Motor neuron (in vitro differentiated cells): ENCODE results near the gene PNKD. TPM values are rescaled to one million over a fixed set of nuclear protein-coding genes. Genes with fewer than 3 reads are reported as not detected.

Experiments used
- ATAC-seq, 8 experiments: fragments of 200-7000 bp; cut with Tn5 transposase; replicated peaks in 6 of 8; 2 replicates each; pipeline ENCODE4 v1.8.0; 2021; ENCODE audit warnings: mild to moderate bottlenecking in 8 of 8, moderate library complexity in 8 of 8
- H3K27ac ChIP-seq, 2 donors: fragments of 250-450 bp; sonication (Bioruptor Pico); 2 replicates each; pipeline ENCODE4 v1.9.0; 2021; ENCODE audit warnings: antibody characterized with exemption in 2 of 2, mild to moderate bottlenecking in 2 of 2, moderate library complexity in 1 of 2
- H3K4me1 ChIP-seq, 2 donors: fragments of 250-450 bp; sonication (Bioruptor Pico); replicated peaks in 1 of 2; 2 replicates each; pipeline ENCODE4 v1.6.1; 2021; ENCODE audit warnings: antibody characterized with exemption in 2 of 2, mild to moderate bottlenecking in 2 of 2, moderate library complexity in 1 of 2
- H3K4me3 ChIP-seq, 5 donors: fragments of 250-450 bp; sonication (Bioruptor Pico); 2 replicates each; pipeline ENCODE4 v1.9.0; 2021; ENCODE audit warnings: antibody characterized with exemption in 5 of 5, mild to moderate bottlenecking in 5 of 5, moderate library complexity in 4 of 5
- WGBS, 10 experiments: fragments of 450-650 bp; shearing (Covaris generic); methylation state at CpG; one replicate each; pipeline ENCODE4 v1.0.0; 2022; 5-methylcytosine and 5-hydroxymethylcytosine counted together
- in situ Hi-C, 9 experiments: fragments of 400-800 bp; cut with MboI; loops; one replicate each; pipeline ENCODE4 v1.15.0; 2021; ENCODE audit warnings: low sequenced_read_pairs in 9 of 9, low pct_unique_long_range_greater_than_20kb in 2 of 9; ENCODE audit not compliant: unreplicated experiment in 9 of 9
- total RNA-seq, 8 experiments: library from RNA; unstranded; fragments of 300-600 nt; gene quantifications; 2 replicates each; pipeline versions ENCODE4 v1.2.3 to v1.2.4, GENCODE V29; 2022

The PNKD gene
- total RNA-seq, 8 experiments from 2014 or later, result 41.4 to 122 (median 60.8) TPM

DNA sequence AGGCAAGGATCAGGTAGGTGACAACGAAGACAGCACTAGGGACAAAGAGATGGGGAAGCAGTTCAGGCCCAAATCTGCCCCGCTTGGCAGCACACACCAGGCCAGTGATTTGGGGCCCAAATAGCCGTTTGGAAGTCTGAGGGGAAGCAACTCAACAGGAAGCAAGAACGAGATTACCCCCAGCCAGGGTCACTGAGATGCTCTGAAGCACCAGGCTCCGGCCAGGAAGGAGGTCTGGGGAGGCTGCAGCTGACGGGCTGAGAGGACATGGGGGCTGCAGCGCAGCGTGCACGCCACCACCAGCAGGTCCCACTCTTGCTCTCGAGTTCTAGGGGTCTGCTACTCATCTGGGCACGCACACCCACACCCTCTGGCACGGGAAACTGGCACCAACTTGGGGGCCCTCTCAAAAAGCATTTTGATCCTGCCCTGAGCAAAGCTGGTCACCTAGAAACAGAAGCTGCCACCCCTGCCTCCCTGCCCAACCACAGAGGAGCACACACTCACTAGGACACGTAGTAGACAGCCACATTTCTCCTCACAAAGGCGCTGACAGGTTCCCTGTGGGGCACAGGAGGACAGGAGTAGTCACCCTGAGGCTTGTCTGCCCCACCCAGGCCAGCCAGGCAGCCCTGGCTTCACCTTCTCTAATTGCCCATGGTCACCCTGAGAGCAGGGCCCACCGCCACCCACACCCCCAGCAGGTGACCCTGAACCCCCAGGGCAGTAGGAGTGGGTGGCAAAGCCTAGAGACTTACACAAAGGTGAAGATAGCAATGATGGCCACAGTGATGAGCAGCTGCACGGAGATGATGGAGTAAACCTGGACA is 8.4 kb downstream of the PNKD start:
- no peaks in the 10 kb centered on the region for H3K4me1 ChIP-seq
- WGBS, 10 experiments, result 60 to 100% (median 77%) methylated on average over 1 to 4 of the region's 16 CpGs; no CpG with 5 or more reads in 5 of the 10 experiments
- peak in 1 of 8 experiments; percentile 22 for ATAC-seq
- H3K4me3 ChIP-seq, result no peak overlapping the region
- in situ Hi-C loops, result loop anchor here in 7 of 9 experiments (25.0 kb wide), 2 partner anchors 109 to 409 kb away; partner anchors contain the start of genes CTDSP1 (in 7 of the 7) and SLC11A1 (in 7 of the 7)
- no peak overlapping the region for H3K27ac ChIP-seq

DNA sequence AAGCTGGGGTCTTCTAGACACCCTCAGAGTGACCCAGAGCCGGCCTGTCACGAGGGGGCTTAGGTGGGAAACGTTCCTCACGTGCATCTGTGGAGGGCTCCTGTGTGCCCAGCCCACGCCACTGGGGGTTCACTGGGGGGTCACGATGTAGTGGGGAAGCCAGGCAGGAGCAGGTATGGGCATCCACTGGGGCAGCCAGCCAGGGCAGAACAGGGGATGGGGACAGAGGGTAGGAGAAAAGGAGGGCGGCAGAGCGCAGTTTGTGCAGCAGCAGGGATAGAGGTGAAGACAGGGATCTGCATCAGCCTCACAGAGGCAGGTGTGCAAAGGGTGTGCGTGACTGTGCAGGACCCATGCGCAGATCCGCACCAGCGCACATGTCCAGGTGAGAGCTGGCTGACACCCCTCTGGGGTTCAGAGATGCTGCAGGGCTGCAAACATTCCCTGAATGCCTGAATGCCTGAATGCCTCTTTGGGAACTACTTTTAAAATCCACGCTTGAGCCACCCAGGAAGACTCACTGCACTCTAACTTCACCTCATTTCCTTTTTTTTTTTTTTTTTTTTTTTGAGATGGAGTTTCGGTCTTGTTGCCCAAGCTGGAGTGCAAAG is 10.0 kb downstream of the PNKD start:
- Histone ChIP-seq H3K27ac (no peak overlapping the region), H3K4me3 (no peak overlapping the region), H3K4me1 (no peaks in the 10 kb centered on the region)
- 73 to 100% (median 100%) methylated on average over 1 to 6 of the region's 14 CpGs; no CpG with 5 or more reads in 4 of the 10 experiments for WGBS, 10 experiments
- in situ Hi-C loops, result loop anchor here in 7 of 9 experiments (25.0 kb wide), 2 partner anchors 107 to 407 kb away; partner anchors contain the start of genes CTDSP1 (in 7 of the 7) and SLC11A1 (in 7 of the 7)
- no peak for ATAC-seq

DNA sequence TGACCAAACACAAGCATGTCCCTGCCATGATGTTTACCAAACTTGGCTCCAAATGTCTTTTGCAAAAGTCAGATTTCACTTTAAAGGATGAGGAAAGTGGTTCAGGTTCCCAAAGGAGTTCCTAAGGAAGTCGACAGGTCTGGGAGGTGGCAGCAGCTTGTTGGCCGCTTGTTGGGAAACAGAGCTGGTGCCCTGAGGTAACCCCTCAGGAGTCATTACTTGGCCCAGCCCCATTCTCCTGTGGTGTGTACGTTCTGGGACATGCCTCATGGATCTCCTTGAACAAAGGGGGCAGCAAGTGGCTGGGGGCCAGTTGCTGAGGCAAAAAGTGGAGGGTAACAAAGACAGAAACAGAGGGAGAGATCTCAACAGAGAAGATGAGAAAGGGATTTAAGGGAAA is 11.1 kb downstream of the PNKD start:
- no peak for ATAC-seq
- WGBS, 10 experiments, result 20 to 100% (median 83%) methylated on average over 1 to 2 of the region's 3 CpGs; no CpG with 5 or more reads in 6 of the 10 experiments
- in situ Hi-C loops, result loop anchor here in 7 of 9 experiments (25.0 kb wide), 2 partner anchors 106 to 406 kb away; partner anchors contain the start of genes CTDSP1 (in 7 of the 7) and SLC11A1 (in 7 of the 7)
- Histone ChIP-seq H3K4me3 (no peak overlapping the region), H3K4me1 (no peaks in the 10 kb centered on the region), H3K27ac (no peak overlapping the region)

DNA sequence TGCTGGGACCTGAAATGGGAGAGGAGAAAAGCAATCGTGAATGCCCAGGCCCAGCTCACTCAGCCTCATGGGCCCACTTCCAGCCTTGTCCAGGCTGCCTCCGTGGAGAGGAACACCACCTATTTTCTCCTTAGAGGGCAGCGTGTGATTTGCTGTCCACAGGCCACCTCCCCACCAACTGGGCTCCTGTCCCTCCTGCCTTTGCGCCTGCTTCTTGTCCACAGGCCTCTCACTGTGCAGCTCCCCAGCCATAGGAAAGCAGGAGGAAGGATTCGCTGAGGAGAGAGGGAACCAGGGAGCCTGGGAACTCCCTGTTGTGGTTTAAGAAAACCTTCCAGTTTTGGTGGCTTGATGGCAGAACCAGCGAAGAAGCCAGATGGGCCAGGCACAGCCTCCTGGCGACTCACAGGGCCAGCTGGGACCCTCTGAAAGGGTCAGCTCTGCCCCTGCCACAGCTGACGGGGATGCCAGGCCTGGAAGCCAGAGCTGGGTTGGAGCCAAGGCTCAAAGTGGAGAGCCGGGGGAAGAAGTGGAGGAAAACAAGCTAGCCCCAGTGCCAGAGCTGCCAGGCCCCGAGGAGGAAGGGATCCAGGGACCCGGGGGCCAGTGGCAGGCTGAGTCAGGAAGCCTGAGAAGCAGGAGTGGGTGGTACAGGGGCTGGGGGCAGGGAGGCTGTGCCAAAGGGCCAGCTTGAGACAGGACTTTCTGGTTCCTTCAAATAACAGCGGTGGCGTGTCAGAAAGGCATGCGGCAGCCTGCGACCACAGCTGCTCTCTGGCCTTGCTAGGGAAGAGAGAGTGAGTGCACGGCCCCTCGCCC is 12.1 kb downstream of the PNKD start:
- no peak for ATAC-seq
- H3K4me3 ChIP-seq, result no peak overlapping the region
- 20 to 100% (median 81%) methylated on average over 1 to 11 of the region's 17 CpGs; no CpG with 5 or more reads in 4 of the 10 experiments for WGBS, 10 experiments
- H3K4me1 ChIP-seq, result peaks cover 3 to 4% of the 10 kb centered on the region in 2 donors
- no peak overlapping the region for H3K27ac ChIP-seq
- in situ Hi-C loops, result loop anchor here in 7 of 9 experiments (25.0 kb wide), 2 partner anchors 105 to 405 kb away; partner anchors contain the start of genes CTDSP1 (in 7 of the 7) and SLC11A1 (in 7 of the 7)

DNA sequence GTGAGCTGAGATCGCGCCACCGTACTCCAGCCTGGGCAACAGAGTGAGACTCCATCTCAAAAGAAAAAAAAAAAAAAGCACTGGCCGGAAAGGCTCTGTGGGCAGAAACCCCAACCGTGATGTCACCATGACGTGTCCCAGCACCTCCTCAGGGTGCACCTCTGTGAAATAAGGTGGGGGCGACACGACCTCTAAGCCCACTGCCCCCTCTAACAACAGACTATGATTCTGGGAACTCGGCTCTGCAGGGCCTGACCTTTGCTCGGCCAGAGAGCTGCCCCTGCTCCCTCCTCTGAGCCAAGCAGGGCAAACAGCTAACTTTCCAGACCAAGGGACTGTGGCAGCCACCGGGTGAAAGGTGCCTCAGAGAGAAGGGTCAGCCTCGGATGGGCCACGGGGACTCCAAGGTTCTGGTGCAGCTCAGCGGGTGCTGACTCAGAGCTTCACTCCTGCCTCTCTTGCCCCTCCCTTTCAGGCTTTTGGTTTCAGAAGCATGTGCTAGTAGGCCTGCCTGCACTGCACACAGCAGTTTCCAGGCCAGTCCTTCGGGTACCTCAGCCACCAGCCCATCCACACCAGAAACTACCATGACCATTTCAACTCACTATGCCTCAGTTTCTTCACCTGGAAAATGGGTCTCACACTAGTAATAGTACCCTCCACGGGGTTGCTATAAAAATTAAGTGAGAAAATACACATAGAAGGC is 13.9 kb downstream of the PNKD start:
- Histone ChIP-seq H3K27ac (no peak overlapping the region), H3K4me3 (no peak overlapping the region), H3K4me1 (peaks cover 3 to 4% of the 10 kb centered on the region in 2 donors)
- in situ Hi-C loops, result loop anchor here in 7 of 9 experiments (25.0 kb wide), 2 partner anchors 103 to 403 kb away; partner anchors contain the start of genes CTDSP1 (in 7 of the 7) and SLC11A1 (in 7 of the 7)
- ATAC-seq, result peak in 2 of 8 experiments; percentile 18
- WGBS, 10 experiments, result 7 to 100% (median 93%) methylated on average over 1 to 8 of the region's 16 CpGs; no CpG with 5 or more reads in 3 of the 10 experiments

DNA sequence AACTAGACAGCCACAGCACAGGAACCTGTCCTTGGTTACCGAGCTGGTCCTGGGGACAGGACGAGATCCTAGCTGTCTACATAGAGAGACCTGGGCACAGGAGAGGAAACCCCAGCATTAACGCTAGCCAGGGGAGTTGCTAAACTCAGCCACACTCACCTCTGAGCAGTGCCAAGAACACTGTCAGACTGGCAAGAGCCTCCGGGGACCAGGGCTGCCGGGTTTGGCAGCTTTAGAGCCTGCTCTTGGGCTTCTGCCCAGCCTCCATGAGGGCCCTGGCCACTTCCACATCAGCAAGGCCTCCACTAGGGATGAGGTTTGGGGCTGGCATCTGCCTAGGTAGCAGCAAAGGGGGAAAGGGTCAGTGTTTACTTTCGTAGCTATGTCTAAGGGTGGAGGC is 15.3 kb downstream of the PNKD start:
- no peak overlapping the region for H3K27ac ChIP-seq
- no peak overlapping the region for H3K4me3 ChIP-seq
- no peak for ATAC-seq
- in situ Hi-C loops, result loop anchor here in 7 of 9 experiments (25.0 kb wide), 2 partner anchors 102 to 402 kb away; partner anchors contain the start of genes CTDSP1 (in 7 of the 7) and SLC11A1 (in 7 of the 7)
- peaks cover 4 to 6% of the 10 kb centered on the region in 2 donors for H3K4me1 ChIP-seq
- WGBS, 10 experiments, result 26 to 79% (median 27%) methylated on average over 3 to 4 of the region's 6 CpGs; no CpG with 5 or more reads in 7 of the 10 experiments

DNA sequence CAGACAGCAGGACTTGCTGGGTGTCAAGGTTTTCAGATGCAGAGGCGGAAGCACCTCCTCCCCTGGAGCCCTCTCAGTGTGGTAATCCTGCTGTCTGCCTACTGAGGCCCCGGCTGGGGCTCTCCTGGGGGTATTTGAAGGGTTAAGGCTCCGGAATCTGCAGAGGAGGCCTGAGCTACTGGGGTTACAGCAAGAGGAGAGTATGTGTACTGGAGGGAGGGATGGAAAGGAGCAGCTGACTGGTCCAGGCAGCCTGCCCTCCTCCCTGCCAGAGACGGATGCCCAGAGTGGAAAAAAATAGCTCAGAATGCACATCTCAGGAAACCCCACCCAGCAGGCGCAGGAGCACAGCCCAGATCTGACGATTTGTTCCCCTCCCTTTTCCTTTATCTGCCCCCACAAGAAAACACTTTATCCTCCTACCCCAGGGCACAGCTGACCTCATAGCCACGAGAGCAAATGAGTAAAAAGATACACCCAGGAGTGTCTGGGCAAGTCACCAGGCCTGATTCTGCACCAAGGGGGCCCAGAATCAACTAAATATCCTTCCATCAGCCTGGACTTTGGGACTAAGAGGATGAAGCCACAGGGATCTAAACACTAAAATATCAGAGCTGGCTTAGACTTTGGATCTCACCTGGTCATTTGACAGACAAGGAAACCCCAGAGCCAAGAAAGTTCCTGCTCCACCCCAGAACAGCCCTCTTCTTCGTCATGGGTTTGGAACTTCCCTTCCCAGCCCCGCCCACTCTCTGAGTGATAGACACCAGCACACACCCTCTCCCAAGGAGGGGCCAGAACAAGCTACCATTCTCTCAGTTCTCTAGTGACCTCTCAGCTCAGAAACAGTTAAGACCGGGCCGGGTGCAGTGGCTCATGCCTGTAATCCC is 16.5 kb downstream of the PNKD start:
- ATAC-seq, result peak; percentile 51 to 90 (median 86)
- peak overlapping the region in 2 of 5 donors; percentile 13 to 24 for H3K4me3 ChIP-seq
- H3K27ac ChIP-seq, result no peak overlapping the region
- in situ Hi-C loops, result loop anchor here in 7 of 9 experiments (25.0 kb wide), 2 partner anchors 100 to 400 kb away; partner anchors contain the start of genes CTDSP1 (in 7 of the 7) and SLC11A1 (in 7 of the 7)
- 0 to 83% (median 33%) methylated on average over 1 to 7 of the region's 11 CpGs; no CpG with 5 or more reads in 2 of the 10 experiments for WGBS, 10 experiments
- H3K4me1 ChIP-seq, result peaks cover 4 to 6% of the 10 kb centered on the region in 2 donors

DNA sequence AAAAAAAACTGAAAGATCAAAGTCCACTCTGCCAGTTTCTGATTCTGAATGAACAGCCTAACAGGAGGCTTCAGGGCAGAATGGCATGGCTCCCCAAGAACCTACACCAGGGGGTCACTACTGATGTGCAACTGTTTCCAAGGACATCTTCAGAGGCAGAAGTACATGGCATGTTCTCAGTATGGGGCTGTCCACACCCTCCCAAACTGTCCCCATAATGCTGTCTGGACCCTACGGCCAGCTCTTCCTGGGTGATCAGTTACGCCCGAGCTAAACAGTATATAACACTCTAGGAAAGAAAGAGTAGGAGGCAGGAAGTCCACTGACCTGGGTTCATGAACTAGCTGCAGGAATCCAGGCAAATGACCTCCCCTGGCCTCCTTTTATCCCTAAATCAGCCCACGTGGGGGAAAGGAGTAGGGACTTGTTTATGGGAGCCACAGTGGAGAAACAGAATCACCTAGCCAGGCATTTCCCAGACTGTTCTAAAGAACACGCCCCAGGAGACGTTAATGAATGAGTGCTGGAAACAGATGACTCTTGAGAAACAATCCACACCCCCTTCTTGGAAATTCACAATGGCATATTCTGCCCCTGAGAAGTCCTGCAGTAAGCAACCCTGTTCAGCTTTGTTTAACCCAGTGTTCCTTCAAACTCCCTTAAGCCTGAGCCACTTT is 19.5 kb downstream of the PNKD start:
- 0 to 55% (median 51%) methylated on average over 1 to 6 of the region's 6 CpGs; no CpG with 5 or more reads in 3 of the 10 experiments for WGBS, 10 experiments
- in situ Hi-C loops, result loop anchor here in 7 of 9 experiments (25.0 kb wide), 2 partner anchors 98 to 398 kb away; partner anchors contain the start of genes CTDSP1 (in 7 of the 7) and SLC11A1 (in 7 of the 7)
- Histone ChIP-seq H3K27ac (no peak overlapping the region), H3K4me1 (peaks cover 4 to 6% of the 10 kb centered on the region in 2 donors), H3K4me3 (no peak overlapping the region)
- ATAC-seq, result peak in 3 of 8 experiments; percentile 13 to 30 (median 24)

DNA sequence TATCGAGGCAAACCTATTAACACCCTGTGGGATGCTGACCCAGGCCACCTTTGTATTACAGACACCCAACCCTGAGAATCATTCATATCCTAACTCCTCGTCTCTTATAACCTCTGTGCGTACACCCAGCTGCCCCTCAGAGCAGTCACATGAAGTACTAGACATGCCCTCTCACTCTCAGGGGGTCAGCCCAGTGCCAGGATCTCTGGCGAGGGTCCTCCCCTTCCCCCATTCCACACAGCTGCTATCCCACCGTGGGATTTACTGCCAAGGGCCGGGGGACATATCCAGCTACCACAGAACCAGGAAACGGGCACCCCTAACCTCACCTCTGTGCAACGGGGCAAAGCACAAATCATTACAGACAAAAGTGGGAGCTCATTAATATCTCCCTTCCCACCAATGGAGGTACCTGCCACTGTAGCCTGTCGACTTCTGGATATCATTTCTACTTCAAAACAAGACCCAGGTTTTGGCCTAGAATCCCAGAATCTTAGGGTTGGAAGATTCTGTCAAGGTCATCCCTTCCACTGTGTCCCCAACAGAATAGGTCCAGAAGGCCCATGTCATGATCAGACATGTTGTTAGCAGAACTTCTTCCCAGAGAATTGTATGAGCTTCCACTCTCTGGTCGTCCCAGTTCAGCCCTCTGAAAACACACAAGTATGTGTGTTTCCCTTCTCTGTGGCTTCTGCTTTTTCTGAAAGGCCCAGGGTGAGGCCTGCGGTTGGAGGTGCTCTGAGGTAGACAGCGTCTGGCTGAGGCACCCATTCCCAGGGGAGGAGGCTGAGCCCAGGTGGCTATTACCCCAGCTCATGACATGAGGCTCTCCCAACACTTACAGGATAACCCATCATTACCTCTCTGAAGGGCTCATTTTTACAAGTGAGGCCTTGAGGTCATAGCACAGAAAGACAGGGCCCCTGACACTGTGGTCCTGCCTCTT is 20.3 kb downstream of the PNKD start:
- Histone ChIP-seq H3K4me3 (no peak overlapping the region), H3K27ac (no peak overlapping the region), H3K4me1 (peaks cover 4 to 6% of the 10 kb centered on the region in 2 donors)
- in situ Hi-C loops, result loop anchor here in 7 of 9 experiments (25.0 kb wide), 2 partner anchors 97 to 397 kb away; partner anchors contain the start of genes CTDSP1 (in 7 of the 7) and SLC11A1 (in 7 of the 7)
- WGBS, 10 experiments, result 7 to 100% (median 63%) methylated on average over 1 to 6 of the region's 12 CpGs; no CpG with 5 or more reads in 2 of the 10 experiments
- no peak for ATAC-seq
